HG02798 (cell line): ENCODE data around the gene MECR.
A peak's percentile ranks its signal among the peaks of the same experiment; 100 is the strongest.
"Not testable (repeated sequence)": the region's sequence is repeated elsewhere in the genome, so short reads cannot be mapped to it uniquely, and the experiment has no call there.

Experiments used
- ATAC-seq: cut with Tn5 transposase; IDR thresholded peaks from one replicate; pipeline ENCODE4 v1.9.1; 2021; ENCODE audit warnings: mild to moderate bottlenecking; ENCODE audit not compliant: unreplicated experiment, poor library complexity

The MECR gene

DNA sequence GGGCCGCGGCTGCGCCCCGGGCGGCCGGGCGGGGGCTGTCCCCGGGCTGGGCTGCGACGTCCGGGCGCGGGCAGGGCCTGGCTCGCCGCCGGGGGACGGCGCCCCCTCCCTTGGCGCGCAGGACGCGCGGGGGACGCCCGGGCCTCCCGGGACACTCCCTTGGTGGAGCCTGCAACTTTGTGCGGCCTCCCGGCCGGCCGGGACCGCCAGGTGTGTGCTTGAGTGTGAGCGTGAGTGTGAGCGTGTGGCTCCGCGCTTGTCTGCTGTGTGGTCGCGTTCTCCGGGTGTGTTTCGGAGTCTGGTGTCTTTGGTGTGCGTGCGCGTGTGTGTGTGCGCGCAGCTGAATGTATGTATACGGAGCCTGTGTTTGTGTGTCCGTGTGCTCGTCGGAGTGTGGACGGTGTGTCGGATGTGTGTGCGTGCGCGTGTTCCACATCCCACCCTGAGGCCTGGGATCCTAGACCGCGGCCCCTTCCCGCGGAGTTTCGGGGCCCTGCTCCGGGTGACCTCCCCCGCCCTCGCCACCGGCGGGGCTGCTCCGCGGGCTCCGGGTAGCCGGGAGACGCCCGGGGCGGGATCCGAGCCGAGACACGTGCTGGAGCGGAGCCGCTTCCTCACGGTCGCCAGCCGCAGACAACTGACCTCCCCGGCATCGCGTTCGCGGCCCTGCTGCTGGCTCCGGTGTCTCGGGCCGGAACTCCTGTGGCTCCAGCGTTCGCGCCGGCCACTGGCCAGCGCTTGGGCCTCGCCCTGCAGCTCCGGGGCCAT, 7.3 kb upstream of the MECR start:
- no peak for ATAC-seq

GRCh38 chr1:29237129-29237821, 6.5 kb upstream of the MECR start:
- no peak for ATAC-seq

DNA sequence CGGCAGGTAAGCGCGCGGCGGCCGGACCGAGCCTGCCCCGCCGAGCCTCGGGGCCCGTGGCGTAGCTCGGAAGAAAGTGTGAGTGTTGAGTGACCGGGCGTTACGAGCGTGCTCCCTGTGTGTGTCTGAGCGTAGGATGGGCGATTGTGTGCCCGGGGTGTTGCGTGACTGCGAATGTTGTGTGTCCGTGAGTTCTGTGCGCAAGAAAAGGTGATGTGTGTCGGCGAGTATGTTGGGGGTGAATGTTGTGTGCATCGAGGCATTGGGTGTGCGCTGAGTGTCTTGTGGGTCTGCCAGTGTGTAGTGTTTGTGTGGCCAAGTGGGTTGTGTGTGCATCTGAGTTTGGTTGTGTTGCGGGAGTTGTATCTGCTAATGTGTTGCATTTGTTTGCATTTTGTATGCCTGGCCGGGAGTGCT, 6.0 kb upstream of the MECR start:
- ATAC-seq = no peak

GRCh38 chr1:29235955-29236711, 5.4 kb upstream of the MECR start, which contains the start of gene PTPRU:
TSS of gene PTPRU (plus strand) at chr1:29236522. CDS start at chr1:29236645, 123 bp downstream.
- ATAC-seq = peak; percentile 80

DNA sequence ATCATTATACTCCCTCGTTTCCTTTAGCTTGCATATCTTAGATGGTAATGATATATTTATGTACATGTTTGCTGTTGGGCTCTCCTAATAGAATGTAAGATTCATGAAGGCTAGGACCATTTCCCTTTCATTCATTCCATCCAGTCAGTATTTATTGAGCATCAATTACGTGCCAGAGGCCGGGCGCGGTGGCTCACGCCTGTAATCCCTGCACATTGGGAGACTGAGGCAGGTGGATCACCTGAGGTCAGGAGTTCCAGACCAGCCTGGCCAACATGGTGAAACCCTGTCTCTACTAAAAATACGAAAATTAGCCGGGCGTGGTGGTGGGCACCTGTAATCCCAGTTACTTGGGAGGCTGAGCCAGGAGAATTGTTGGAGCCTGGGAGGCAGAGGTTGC, 4.1 kb upstream of the MECR start:
- not testable (repeated sequence) for ATAC-seq

- ATAC-seq = no peak
These were observed 3.7 kb upstream of the MECR start for GRCh38 chr1:29234471-29234870.

DNA sequence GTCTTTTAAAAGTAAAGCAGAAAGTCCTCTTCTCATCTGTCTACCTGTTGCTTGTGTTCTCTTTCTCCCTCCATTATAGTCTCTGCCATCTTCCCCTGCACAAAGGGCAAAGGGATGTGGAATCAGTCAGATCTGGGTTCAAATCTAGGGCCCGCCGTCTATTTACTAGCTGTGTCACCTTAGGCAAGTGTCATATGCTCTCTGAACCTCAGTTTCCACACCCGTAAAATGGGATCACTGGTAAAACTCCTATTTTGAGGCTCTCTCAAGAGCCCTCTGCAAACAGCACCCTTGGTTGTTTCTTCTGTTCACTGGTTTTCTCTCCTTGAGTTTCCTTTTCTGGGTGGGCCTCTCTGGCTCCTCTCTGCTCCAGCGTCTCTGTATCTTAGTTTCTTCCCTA, 3.0 kb upstream of the MECR start:
- no peak for ATAC-seq

DNA sequence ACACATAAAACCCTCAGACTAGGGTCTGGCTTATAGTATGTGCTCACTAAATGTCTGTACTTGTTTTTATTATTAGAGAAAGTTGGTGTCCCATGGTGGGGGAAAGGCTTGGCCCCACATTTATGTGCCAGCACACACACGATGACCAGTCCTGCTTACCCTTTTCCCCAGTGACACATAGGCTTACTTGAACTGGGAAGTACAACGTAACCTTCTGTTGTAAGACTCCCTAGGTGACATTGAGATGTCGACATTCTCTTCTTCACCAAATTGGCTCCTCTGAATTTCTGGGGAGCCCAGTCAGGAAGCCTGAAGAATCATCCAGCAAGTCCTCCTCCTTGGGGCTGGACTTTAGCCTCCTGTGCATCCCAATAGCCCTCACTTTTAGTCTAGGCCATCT, 1.7 kb upstream of the MECR start:
- no peak for ATAC-seq

- ATAC-seq = no peak
These were observed 556 bp downstream of the MECR start for GRCh38 chr1:29230204-29230552.

DNA sequence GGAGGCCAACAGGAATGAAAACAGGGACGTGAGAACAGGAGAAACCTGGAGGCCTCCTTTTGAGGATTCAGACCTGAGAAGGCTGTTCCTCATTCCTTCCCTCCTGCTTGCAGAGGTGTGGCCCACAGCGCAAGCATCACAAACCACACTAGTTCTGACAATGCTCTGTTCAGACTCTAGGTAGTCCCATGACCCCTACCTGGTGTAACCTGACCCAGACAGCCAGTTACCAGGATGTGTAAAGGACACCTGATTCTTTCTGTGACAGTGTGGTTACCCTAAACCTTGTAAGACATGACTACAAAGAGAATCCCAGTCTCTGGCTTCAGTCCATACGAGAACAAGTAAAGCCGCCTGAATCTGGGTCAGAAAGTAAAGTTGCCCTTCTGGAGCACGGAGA, 3.2 kb downstream of the MECR start:
- no peak for ATAC-seq

DNA sequence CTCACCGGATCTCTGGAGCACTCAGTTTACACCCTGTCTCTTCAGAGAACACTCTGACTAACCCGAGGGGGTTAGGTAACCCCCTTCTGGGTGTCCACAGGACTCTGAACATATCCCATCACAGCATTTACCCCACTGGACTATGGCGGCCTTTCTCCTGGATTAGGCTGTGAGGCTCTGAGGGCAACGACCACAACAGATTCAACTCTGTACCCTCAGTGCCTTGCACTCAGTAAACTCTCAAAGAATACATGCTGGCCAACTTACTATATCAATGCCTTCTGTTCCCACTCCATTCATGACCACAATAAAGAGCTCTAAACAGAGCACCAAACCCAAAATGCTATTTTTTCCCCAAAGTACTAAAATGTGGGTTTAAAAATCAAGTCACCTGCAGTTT, 5.4 kb downstream of the MECR start:
- no peak for ATAC-seq

GRCh38 chr1:29224356-29224837, 6.3 kb downstream of the MECR start:
- ATAC-seq = no peak

- ATAC-seq = no peak
These were observed 7.2 kb downstream of the MECR start for GRCh38 chr1:29223521-29223920.

GRCh38 chr1:29222686-29223085, 8.0 kb downstream of the MECR start:
- no peak for ATAC-seq

DNA sequence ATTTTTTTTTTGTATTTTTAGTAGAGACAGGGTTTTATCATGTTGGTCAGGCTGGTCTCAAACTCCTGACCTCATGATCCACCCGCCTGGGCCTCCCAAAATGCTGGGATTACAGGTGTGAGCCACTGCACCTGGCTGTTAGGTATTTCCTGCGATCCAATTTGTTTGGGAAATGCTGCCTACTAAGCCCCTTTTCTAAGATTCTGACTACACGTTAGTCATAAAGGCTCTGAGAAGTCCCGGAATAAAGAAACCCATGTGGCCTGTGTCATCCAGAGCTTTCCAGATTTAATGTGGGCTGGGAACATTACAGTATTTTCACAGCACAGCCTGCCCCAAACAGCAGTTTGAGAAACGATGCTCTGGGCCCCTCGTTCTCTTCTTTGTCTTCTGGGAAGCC, 8.5 kb downstream of the MECR start:
- ATAC-seq = not testable (repeated sequence)

DNA sequence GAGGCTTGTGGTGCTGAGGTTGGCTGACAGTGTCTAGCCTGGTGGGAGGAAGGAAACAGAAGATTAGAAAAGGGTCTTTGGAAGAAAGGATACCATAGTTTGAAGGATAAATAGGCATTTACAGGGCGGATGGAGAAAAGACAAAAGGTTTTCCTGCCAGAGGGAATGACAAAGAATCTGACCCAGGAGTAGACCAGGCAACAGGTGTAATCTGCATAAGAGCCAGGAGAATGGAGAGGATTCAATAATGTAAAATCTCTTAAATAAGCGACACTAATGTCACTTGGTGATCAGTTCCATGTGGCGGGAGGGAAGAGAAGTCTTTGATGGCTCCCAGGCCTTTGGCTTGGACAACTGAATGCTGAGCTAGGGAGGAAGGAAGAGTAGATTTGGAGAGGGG, 9.4 kb downstream of the MECR start:
- no peak for ATAC-seq

- no peak for ATAC-seq
These were observed 12.5 kb downstream of the MECR start for GRCh38 chr1:29218223-29218622.

- ATAC-seq = no peak
These were observed 13.1 kb downstream of the MECR start for GRCh38 chr1:29217633-29218032.

DNA sequence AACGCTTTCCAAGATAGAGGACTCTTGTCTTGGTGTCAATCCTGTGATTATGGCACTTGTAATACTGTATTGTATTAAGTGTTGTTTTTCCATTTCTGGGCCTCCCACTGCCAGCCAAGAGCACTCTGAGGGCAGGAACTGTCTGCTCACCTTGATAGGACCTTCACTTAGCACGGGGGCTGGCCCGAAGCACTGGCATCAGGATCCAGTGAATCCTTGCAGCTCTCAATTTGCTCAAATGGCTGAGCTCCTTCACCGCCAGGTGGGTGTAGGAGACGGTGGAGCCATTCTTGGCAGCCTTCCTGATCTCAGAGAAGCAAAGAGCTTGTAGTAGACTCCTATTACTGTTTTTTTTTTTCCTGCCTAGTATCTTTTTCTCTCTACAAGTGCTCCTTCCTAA, 17.7 kb downstream of the MECR start:
- no peak for ATAC-seq

- no peak for ATAC-seq
These were observed 19.4 kb downstream of the MECR start for GRCh38 chr1:29211086-29212030.
